SW 1271 (cell line): Measurements from ENCODE around the gene UST.
"Not testable (repeated sequence)": the region's sequence is repeated elsewhere in the genome, so short reads cannot be mapped to it uniquely, and the experiment has no call there.

ENCODE experiments used
- DNase-seq, 2 experiments: peaks; one replicate each; lab custom pipeline; 2025; lab: John Stamatoyannopoulos, UW

Gene UST

DNA sequence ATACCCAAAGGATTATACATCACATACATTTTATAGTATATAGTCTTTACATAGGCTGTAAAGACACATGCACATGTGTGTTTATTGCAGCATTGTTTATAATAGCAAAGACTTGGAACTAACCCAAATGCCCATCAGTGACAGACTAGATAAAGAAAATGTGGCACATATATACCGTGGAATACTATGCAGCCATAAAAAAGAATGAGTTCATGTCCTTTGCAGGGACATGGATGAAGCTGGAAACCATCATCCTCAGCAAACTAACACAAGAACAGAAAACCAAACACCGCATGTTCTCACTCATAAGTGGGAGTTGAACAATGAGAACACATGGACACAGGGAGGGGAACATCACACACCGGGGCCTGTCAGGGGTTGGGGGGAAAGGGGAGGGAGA, 231.5 kb downstream of the UST start:
- not testable (repeated sequence) for DNase-seq

DNA sequence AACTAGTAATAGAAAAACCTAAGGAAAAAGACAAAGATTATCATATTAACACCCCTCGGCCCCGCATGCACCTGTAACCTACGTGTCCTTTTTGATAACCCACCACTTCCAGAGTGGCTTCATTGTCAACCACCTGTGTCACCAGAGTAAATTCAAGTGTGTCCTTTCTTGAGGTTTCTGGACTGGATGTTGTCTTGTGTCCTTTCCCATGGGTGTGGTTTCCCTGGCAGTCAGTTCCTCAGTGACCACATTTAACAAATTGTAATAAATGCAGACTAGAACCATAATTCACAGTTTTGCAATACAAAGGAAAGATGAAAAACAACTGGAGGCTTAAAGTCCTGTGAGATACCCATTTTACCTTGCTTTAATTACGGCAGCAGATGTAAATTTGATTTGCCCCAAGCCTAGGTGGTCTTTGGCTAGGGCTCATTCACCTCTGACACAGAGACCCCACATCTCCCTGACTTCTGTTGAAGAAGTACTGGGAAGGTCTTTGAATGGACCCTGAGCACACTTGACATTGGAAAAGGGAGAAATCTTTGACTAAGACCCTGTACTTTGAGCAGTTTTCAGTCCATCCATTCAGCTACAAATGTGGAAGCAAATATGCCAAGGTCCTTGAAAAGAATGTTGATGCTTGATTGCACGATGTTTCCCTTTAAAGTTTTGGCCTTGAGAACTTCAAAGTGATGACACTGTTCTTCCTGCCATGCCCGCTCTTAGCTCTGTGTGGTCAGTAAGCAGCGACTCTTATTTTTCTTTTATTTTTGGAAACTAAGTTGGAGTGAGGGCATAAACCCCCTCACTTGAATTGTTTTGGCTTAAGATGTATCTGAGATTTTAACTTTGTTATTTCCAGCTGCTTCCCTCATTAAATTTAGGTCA, 232.4 kb downstream of the UST start:
- DNase-seq, result no peak

DNA sequence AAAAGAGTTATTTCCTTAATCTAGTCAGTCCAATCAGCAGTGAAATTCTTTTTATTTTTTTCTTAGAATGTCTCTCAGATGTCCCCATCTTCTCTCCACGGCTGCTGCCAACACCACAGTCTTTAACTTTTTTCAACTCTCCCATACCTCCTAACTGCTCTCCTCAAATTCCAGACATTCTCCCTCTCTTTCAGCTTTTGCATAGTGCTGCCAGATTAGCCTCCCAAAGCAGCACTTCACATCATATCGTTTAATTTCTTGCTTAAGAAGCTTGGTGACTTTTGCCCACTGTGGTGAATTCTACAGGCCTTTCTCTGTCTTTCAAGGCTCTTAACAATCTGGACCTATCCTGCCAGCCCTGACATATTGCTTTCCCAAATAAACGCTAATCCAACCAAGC, 233.4 kb downstream of the UST start:
- DNase-seq, result no peak

DNA sequence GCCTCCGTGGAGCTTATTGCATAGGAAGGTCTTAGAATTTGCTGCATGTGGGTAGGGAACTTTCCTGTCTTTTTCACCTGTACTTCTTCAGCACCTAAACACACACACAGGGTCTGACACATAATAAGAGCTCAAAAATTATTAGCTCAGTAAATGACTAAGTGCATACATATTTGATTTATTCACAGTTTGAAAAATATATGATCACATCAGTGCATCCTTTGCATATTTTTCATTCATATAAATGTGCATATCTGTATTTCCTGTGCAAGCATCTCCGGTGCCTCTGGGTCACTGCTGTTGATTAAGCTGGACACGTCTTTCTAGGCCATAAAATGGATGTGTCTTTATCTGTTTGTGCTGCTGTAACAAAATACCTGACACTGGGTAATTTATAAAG, 234.7 kb downstream of the UST start:
- DNase-seq, result no peak

GRCh38 chr6:148983101-148983761, 236.4 kb downstream of the UST start:
- no peak for DNase-seq

DNA sequence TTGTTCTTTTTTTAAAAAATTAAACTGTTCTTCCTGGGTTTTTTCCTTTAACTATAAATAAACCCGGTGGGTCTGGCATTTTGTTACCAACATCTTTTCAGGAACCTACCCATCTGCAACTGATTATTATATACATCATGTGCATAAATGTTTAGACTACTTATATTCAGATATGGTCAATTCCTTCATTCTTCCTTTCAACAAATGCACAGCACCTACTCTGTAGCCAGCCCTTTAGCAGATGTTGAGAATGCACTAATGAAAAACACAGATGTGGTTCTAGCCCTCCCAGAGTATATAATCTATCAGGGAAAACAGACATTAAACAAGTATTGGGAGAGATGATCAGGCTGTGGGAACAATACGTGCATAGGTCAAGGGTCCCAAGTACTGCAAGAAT, 237.1 kb downstream of the UST start:
- DNase-seq, result no peak

DNA sequence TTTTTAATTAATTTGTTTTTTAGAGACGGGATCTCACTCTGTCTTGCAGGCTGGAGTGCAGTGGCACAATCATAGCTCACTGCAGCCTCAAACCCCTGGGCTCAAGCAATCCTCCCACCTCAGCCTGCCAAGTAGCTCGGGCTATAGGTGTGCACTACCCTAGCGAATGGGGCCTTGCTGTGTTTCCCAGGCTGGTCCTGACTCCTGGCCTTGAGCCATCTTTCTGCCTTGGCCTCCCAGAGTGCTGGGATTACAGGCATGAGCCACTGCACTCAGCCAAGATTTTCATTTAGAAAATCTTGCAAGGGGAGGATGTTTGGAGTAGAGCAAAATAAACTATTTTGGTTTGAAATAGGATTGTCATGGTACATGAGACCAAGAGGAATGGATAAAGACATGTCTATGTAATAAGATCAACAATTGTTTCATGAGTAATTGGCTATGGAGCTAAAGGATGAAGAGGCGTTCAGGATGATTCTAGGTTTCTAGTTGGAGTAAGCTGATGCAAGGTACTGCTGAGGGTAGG, 237.8 kb downstream of the UST start:
- no peak for DNase-seq

DNA sequence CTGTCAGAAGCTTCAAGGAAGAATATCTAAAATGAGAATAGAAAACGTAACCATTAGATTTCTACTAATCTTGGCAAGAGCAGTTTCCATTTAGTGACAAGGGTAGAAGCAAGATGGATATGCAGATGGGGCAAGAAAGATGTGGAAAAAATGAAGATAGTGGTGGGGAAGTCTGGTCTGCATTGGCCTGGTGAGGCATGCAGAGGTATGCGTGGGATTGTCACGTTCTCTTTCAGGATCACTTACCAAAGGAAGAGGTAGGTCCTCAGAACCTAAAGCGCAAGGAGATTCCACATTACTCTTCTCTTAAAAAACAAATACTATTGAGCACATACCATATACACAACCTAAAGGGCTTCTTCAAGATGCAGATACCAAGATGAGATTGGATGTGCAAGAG, 238.7 kb downstream of the UST start:
- no peak for DNase-seq

- DNase-seq, result no peak
Measured at GRCh38 chr6:148986608-148987007, 239.8 kb downstream of the UST start.

DNA sequence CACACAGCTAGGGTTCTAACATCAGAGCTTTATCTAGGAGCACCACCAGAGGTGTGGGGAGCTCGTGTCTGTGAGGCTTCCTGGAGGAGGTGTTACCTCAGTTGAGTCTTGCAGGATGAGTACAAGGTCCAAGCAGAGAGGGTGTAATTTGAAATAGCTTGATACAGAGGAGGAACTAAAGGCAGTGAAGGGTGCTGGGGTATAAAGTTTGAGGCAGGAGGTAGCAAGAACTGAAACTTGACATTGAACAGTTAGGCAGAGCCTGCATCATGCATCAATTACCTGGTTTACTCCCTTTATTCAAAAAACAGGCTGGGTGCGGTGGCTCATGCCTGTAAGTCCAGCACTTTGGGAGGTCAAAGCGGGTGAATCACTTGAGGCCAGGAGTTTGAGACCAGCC, 241.2 kb downstream of the UST start:
- DNase-seq, result no peak

DNA sequence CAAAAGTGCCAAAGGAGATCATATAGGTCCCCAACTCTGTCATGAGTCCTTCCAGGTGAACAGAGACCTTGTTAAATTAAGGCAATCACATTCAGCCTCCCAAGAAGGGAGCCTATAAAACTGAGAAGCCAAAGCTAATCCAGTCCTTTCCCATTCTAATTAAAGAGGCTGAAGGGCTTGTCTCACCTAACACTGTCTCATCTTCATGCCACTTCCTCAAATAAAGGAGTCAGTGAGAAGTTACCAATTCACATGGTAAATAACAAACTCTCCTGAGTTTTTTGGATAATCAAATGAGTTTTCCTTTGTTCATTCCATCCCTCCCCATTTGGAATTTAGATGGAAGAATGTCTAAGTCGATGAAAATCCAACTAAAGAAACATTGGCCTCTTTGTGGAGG, 242.8 kb downstream of the UST start:
- no peak for DNase-seq

- DNase-seq, result no peak
Measured at GRCh38 chr6:148990403-148990802, 243.6 kb downstream of the UST start.

GRCh38 chr6:148996815-148997214, 250.0 kb downstream of the UST start:
- DNase-seq, result no peak

DNA sequence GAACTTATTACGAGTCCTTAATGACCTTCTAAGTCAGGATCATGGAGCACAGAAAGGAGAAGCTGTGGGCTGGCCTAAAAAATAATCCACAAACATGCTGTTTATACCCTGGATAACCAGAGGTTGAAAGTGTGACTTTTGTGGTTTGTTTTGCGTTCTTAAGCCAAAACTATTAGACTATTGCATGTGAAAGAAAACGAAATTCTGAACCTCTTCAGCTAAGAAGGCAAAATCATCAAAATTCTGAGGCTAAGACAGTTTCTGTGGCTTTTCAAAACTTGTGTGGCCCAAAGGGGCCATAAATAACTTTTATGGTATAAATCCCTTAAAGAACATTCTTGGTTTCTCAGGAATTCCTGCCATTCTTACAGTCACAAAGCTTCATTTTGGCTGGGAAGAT, 251.0 kb downstream of the UST start:
- no peak for DNase-seq

DNA sequence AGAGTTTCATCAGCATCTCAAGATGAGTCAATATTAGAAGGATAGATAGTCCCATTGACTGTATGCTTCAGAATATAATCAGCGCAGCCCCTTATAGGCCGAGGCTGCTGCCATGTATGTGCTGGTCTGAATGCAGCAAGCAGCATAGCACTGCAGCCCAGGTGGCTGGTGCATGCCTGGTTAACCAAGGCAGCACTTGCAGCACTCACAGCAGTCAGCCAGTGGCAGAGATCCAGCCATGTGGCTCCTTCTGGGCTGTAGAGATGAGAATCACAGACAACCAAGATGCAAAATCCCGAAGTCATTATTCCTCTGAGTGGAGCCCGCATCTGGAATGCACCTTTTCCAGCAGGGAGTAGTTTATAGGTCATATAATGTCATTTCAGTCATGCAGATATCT, 251.9 kb downstream of the UST start:
- DNase-seq, result no peak

DNA sequence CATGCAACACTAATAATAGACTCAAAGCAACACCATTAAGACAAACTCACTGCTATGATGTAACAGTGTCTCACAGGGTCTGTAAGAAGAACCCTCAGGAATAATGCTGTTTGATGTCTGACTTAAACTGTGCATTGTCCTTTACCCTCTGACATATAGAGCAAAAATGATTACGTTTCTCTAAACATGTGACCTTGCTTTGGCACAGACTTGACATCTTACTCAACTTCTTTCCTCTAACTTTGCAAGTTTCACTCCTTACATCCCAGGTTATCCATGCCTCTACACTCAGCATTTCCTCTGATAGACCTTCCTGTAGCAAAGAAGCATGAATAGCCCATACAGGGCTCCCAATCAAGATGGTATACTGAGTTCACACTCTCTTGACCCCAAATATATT, 252.7 kb downstream of the UST start:
- DNase-seq, result peak in 1 of 2 experiments; percentile 58

DNA sequence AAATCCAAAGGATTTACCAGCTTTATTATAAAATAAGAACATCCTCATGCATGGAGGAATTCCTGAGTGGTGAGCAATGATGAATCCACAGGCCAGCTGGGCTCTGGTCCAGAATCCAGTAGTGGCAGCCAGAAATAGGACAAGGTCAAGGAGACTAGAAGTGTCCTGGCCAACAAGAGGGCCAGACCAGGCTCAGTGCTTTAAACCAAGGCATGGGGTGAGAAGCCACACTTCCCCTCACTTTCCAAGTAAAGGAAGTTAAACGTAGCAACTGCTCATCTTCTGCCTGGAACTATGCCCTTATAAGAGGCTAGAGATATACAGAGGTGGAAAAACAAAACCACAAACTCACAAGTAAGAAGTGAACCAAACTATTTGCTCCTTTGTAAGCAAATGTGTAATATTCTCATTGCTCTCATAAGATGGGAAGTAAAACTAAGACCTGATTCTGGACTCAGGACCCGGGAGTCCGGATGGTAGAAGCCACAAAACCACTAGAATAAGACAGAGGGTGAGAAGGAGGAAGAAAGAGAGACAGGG, 253.2 kb downstream of the UST start:
- DNase-seq, result peak; percentile 38 to 62

- DNase-seq, result no peak
Measured at GRCh38 chr6:149001422-149001821, 254.6 kb downstream of the UST start.

DNA sequence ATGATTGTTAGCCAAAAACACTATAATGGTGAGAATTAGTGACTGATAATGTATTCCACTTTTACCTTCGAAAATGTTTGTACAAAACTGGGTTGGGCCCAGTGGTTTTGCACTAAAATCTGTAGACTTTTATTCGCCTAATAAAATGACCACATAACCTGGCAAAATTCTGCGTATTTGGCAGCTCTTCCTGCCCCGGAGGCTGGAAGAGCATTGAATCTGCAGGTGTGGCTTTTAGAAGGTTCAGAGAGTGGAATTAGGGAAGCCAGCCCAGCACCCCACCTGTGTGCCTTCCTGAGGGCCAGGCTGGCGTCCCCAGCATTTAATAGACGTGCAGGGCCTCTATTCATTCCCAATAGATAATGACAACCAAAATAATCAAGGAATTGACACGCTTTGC, 256.7 kb downstream of the UST start:
- no peak for DNase-seq

- DNase-seq, result no peak
Measured at GRCh38 chr6:149004664-149005063, 257.8 kb downstream of the UST start.

DNA sequence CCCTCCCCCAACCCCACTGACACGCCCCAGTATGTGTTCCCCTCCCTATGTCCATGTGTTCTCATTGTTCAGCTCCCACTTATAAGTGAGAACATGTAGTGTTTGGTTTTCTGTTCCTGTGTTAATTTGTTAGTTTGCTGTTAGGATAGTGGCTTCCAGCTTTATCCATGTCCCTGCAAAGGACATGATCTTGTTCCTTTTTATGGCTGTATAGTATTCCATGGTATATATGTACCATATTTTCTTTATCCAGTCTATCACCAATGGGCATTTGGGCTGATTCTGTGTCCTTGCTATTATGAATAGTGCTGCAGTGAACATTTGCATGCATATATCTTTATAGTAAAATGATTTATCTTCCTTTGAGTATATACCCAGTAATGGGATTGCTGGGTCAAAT, 259.4 kb downstream of the UST start:
- DNase-seq, result not testable (repeated sequence)

DNA sequence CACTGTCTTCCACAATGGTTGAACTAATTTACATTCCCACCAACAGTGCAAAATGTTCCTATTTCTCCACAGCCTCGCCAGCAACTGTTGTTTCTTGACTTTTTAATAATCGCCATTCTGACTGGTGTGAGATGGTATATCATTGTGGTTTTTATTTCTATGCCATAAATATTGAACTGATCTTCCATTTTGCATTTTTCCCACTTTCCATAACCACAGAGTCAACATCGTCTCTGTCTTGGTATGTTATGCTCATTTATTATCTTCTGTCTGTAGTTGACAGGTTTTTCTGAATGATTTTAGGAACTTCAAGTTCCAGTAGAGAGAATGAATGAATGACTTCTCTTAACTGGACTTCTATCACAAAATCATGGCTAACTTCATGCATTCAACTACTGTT, 259.8 kb downstream of the UST start:
- DNase-seq, result no peak

DNA sequence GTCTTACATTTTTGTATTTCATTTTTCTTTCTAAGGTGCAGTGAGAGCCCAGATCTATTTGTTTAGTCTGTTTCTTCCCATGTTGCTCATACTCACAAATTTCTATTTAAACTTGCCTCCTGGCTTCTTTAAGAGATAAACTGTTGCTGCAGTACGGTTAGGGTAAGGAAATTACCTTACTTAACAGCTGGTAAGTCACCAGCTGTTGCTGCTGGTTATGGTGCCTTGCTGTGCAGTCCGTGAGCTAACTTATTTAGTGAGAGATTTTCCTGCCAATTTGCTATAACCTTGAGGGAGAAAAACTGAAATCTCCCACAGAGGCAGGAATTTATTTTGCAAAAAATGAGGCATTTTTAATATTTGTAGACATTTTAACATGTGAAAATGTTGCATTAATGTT, 261.0 kb downstream of the UST start:
- no peak for DNase-seq
